NCI-H1436 treated with DMSO at 0.1 percent for 48 hours (cell line): Measurements from ENCODE around the gene BABAM1.

Source experiments
- DNase-seq: peaks from one replicate; lab custom pipeline; 2025; lab: John Stamatoyannopoulos, UW

BABAM1 gene

DNA sequence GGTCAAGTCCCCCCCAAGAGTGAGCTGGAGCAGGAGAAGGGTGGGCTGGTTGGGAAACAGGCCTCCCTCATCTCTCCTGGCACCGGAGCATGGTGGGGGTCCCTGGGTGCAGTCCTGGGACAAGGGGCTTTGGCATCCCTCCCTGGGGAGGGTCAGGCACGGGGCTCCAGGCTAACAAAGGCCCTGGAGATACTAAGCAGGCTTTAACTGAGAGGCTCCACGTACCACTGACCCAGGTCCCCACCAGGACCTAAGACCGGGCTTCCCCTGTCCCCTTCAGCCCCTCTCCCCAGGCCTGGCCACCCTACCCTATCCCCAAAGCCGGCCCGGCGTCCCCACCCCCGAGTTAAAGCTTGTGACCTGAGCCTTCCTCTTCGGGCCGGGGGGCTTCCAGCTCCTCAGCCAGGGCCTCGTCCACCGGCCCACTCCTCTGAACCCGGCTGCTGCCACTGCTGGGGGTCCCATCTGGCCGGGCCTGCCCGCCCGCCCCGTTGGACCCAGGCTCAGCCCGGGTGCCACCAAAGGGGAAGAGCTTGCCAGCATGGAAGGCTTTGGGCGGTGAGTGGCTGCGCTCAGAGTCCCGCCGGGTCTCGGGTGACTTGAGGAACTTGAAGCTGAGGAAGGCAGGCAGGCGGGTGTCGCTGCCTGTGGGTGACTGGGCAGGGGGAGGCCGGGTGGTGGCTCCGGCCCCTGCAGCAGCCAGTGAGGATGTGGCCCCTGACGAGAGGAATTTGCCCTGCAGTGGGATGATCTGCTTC, 57.3 kb downstream of the BABAM1 start:
- DNase-seq, result no peak

DNA sequence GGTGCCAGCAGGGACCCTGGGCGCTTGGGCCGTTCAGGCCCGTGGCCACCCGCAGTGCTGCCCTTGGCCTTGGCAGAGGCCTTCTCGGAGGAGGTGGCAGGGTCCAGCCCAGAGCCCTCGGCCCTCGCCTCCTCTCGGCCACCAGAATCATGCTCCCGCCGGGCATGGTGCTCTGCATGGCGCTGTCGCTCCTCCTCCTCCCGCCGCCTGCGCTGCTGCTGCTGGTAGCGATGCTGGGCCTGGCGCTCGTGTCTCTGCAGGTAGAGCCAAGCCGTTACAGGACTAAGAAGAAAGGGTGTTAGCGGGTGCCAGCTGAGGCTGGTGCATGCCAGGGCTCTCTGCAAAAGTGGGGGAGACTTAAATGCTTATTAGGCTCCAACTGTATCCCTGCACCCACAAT, 57.9 kb downstream of the BABAM1 start:
- no peak for DNase-seq

DNA sequence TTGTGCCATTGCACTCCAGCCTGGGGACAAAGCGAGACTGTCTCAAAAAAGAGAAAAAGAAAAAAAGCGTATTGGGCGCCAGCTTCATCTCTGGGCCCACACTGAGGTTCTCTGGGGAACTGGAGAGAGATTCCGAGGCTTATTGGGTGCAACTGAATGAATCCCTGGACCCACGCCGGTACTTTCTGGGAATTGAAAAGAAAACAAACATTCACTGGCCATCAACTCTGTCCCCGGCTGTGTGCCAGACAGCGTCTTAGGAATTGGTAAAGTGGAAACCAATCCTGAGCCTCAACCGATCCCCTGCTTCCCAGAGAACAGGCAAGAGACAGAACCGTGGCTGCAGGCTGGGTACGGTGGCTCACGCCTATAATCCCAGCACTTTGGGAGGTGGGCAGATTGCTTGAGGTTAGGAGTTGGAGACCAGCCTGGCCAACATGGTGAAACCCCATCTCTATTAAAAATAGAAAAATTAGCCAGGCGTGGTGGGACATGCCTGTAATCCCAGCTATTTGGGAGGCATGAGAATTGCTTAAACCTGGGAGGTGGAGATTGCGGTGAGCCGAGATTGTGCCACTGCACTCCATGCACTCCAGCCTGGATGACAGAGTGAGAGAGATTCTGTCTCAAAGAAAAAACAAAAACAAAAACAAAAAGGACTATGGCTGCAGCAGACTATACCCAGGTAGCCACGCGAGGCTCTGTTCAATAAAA, 58.8 kb downstream of the BABAM1 start:
- no peak for DNase-seq

DNA sequence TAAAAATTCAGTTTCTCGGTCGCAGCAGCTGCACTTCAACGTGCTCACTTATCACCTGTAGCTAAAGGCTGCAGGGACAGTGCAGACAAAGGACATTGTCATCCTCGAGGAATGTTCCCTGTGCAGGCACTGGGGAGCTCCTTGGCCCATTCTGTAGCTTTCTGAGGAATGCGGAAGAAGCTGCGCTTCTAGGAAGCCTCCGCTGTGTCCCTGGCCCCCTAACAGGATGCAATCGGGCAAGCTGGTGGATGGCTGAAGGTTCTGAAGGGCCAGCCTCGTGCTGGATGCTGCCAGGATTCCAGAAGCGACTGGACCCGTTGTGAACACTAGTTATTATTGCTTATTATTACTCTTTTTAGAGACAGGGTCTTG, 59.3 kb downstream of the BABAM1 start:
- no peak for DNase-seq

DNA sequence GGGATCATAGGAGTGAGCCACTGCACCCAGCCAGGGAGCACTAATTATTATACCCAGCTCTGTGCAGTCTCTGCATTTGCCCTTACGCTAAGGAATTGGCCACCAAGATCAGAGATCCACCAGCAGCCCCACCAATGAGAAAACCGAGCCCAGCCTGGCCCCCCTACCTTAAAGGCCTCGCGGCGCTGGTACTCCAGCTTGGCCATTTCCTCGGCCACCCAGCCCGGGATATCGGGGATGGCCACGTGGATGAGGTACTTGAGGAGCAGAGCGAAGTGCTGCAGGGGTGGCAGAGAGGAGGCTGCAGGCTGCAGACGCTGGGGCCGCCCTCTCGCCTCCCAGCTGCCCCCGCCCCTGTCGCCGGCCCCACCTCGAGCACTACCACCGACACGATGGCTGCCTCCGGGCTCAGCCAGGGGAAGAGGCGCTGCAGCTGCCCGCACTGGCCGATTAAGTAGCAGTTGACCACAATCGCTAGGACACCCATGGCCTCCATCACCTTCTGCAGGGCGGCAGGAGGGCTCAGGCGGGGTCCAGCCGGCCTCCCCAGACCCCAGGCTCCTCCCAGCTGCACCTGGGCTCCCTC, 59.9 kb downstream of the BABAM1 start:
- no peak for DNase-seq

DNA sequence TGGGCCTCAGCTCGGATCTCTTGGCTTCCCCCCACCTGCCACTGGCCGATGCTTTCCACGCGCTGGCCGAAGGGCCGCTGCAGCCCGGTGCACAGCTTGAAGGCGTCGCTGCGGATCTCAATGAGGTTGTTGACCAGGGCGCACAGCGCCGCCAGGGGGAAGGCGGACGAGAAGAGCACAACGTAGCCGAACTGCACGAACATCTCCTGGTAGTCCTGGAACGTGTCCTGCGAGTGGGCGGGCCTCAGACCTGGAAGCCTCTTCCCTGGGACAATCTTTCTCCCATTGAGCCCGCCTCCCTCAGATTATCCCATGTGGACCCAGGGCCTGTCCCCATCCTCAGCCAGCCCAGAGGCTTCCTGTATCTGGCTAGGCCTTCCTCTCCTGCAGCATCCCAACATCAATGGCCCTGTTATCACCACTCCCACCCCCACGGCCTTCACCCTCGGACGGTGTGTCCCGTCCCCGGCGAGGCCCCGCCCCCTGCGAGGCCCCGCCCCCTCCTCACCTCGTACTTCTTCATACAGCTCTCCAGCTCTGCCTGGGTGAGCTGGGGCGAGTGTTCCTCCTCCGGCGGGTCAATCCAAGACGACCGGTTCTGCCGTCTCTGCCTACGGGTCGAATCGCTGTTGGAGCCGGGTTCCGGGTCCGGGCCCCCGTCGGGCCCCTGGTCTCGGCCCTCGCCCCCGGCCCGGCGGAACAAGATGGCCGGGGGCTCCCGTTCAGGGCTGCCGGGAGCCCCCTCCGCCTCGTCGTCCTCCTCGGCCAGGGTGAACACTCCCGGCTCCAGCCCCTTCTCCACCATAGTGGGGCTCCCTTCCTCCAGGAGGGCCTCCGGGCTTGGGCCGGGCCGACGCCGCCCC, 60.6 kb downstream of the BABAM1 start:
- no peak for DNase-seq
